SK-N-MC (cell line): ENCODE measurements around the gene CBLL1.

Source experiments
- EZH2 ChIP-seq: fragments of 200-600 bp; sonication (generic); IDR thresholded peaks from one replicate; pipeline ENCODE4 v1.6.1; 2017; ENCODE audit warnings: antibody characterized with exemption
- POLR2AphosphoS5 ChIP-seq: IDR thresholded peaks from 2 replicates; pipeline ENCODE4 v1.6.1; 2012; ENCODE audit warnings: mild to moderate bottlenecking, low read depth, low read length, borderline replicate concordance

GRCh38 chr7:107777702-107778101, 33.8 kb downstream of the CBLL1 start:
- TF ChIP-seq EZH2 (no peak), POLR2AphosphoS5 (no peak)
